ENCODE results near the gene RIF1. TPM values are rescaled to one million over a fixed set of nuclear protein-coding genes. Genes with fewer than 3 reads are reported as not detected.
A peak's percentile ranks its signal among the peaks of the same experiment; 100 is the strongest.

The RIF1 gene
- total RNA-seq, 2 donors from 2014 or later, result 22.6 to 38.2 TPM

- H3K27ac ChIP-seq, result no peak overlapping the region
- ATAC-seq (no peak), DNase-seq (no peak)
- no peak for TF ChIP-seq POLR2A (IDR thresholded peaks at IDR 0.05)
- TF ChIP-seq CTCF (IDR thresholded peaks at IDR 0.05), result no peak
- no peaks in the 10 kb centered on the region for H3K4me1 ChIP-seq
- H3K27me3 ChIP-seq, result no peaks in the 10 kb centered on the region
- intact Hi-C loops (cut with DNase I), result no loop called here
- 45 to 47% methylated on average over 4 of the region's 4 CpGs for WGBS, 2 donors
- no peaks in the 10 kb centered on the region for H3K9me3 ChIP-seq
- H3K4me3 ChIP-seq, result no peak overlapping the region
- H3K36me3 ChIP-seq (replicated peaks in 1 of 2; ENCODE audit: insufficient read depth in 1 of 2, low read depth in 2 of 2), result no peaks in the 10 kb centered on the region
Measured at GRCh38 chr2:151403914-151404313, 5.8 kb upstream of the RIF1 start.

- WGBS, 2 donors, result 82 to 86% methylated on average over 4 of the region's 4 CpGs
- Histone ChIP-seq H3K27me3 (no peaks in the 10 kb centered on the region), H3K4me3 (no peak overlapping the region), H3K27ac (no peak overlapping the region), H3K9me3 (no peaks in the 10 kb centered on the region), H3K36me3 (replicated peaks in 1 of 2; ENCODE audit: insufficient read depth in 1 of 2, low read depth in 2 of 2) (no peaks in the 10 kb centered on the region), H3K4me1 (no peaks in the 10 kb centered on the region)
- DNase-seq (no peak), ATAC-seq (no peak)
- intact Hi-C loops (cut with DNase I), result no loop called here
- TF ChIP-seq CTCF (IDR thresholded peaks at IDR 0.05), result no peak
- no peak for TF ChIP-seq POLR2A (IDR thresholded peaks at IDR 0.05)
Measured at GRCh38 chr2:151405376-151405775, 4.3 kb upstream of the RIF1 start.

GRCh38 chr2:151407281-151407680, 2.4 kb upstream of the RIF1 start:
- Histone ChIP-seq H3K4me3 (no peak overlapping the region), H3K27ac (no peak overlapping the region), H3K4me1 (peaks cover 10% of the 10 kb centered on the region), H3K27me3 (no peaks in the 10 kb centered on the region), H3K36me3 (replicated peaks in 1 of 2; ENCODE audit: insufficient read depth in 1 of 2, low read depth in 2 of 2) (no peaks in the 10 kb centered on the region), H3K9me3 (no peaks in the 10 kb centered on the region)
- DNase-seq (no peak), ATAC-seq (no peak)
- TF ChIP-seq CTCF (IDR thresholded peaks at IDR 0.05) (no peak), POLR2A (IDR thresholded peaks at IDR 0.05) (no peak)
- intact Hi-C loops (cut with DNase I), result no loop called here

GRCh38 chr2:151408788-151409600, 708 bp upstream of the RIF1 start:
- intact Hi-C loops (cut with DNase I), result no loop called here
- peak overlapping the region in 3 of 4 donors; percentile 88 to 93 (median 89) for H3K27ac ChIP-seq
- H3K4me1 ChIP-seq, result peaks cover 10% of the 10 kb centered on the region
- no peaks in the 10 kb centered on the region for H3K27me3 ChIP-seq
- TF ChIP-seq CTCF (IDR thresholded peaks at IDR 0.05), result no peak
- no peak for TF ChIP-seq POLR2A (IDR thresholded peaks at IDR 0.05)
- WGBS, 2 donors, result 82 to 87% methylated on average over 25 of the region's 25 CpGs
- no peaks in the 10 kb centered on the region for H3K9me3 ChIP-seq
- H3K36me3 ChIP-seq (replicated peaks in 1 of 2; ENCODE audit: insufficient read depth in 1 of 2, low read depth in 2 of 2), result no peaks in the 10 kb centered on the region
- no peak overlapping the region for H3K4me3 ChIP-seq
- no peak for DNase-seq
- ATAC-seq, result no peak

- no peaks in the 10 kb centered on the region for H3K36me3 ChIP-seq (replicated peaks in 1 of 2; ENCODE audit: insufficient read depth in 1 of 2, low read depth in 2 of 2)
- TF ChIP-seq POLR2A (IDR thresholded peaks at IDR 0.05), result no peak
- no peak for TF ChIP-seq CTCF (IDR thresholded peaks at IDR 0.05)
- intact Hi-C loops (cut with DNase I), result no loop called here
- 1% methylated on average over 20 to 21 of the region's 21 CpGs for WGBS, 2 donors
- ATAC-seq (peak; percentile 15), DNase-seq (peak in 2 of 4 donors; percentile 26 to 34)
- H3K9me3 ChIP-seq, result no peaks in the 10 kb centered on the region
- H3K27ac ChIP-seq, result peak overlapping the region; percentile 88 to 93 (median 90)
- peaks cover 10% of the 10 kb centered on the region for H3K4me1 ChIP-seq
- H3K4me3 ChIP-seq, result peak overlapping the region; percentile 80 to 88
- no peaks in the 10 kb centered on the region for H3K27me3 ChIP-seq
Measured at GRCh38 chr2:151410485-151410834, 758 bp downstream of the RIF1 start.

Measured in body of pancreas (tissue), 4 donors.